ENCODE results near the gene LRRC4C.

GRCh38 chr11:41499429-41499828 lies 40.0 kb upstream of the LRRC4C start:
- TF ChIP-seq CTCF (IDR thresholded peaks at IDR 0.05) (no peak), POLR2A (IDR thresholded peaks at IDR 0.05) (no peak)
